ENCODE data around the gene PTPRN2.
"Not testable (repeated sequence)": the region's sequence is repeated elsewhere in the genome, so short reads cannot be mapped to it uniquely, and the experiment has no call there.

PTPRN2 gene

DNA sequence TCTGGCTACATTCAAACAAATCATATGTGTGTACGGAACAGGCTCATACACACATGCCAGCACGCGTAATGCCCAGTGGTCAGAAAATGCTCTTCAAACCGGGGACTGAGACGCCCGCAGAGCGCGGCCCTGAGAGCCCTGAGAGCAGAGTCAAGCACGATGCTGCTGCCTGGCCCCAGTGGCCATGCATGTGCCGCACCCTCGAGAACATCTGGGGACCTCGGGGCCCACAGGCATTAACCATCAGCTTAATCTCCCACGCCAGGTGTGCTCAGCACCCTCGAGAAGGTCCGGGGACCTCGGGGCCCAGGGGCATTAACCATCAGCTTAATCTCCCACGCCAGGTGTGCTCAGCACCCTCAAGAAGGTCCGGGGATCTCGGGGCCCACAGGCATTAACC is 163.1 kb downstream of the PTPRN2 start:
- no peak overlapping the region for H3K4me3 ChIP-seq (ENCODE audit: low read depth, low read length)

DNA sequence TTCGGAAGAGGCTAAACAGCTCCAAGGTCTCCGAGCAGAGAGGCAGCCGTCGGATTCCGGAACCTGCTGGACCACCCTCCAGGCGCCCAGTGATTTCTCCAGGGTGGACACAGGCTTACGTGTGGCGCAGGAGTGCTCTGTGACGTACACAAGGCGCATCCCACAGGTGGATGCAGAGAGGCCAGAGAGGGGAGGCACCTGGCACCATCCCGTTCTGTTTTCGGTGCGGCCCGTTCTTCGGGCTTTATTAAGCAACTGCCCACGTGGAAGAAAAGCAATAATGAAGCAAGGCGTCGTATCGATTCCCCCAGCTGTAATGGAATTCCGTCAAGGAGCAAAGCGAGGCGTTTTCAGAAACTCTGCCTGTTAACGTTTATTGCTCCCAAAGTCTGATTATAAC is 163.6 kb downstream of the PTPRN2 start:
- H3K4me3 ChIP-seq (ENCODE audit: low read depth, low read length) = no peak overlapping the region

DNA sequence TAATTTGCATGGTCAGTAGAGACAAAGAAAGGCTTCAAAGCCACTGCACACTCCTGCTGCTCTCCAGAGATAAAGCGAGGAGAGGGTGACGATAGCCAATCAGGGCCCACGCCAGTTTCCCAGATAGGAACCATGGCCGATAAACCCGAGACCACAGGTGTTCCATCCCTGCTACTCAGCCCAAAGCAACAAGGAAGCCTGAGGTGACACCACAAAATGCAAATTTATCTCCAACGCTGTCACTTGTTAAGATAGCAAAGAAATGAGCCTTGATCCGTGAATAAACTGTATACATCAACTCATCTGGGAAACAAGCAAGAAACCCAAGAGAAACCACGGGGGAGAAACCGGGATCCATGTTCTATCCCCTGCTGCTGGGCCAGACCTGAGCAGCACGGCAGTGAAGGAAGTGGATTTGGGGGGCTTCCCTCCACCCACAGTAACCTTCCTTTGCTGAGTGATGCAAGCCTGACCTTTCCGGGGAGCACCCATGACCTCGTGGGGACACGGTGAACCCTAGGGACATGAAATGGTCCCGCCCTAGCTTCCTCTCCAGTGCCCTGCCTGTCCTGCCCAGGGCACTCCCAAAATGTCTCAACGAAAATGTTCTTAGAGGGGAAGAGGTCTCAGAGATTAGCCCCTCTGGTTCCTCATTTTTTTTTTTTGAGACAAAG is 164.6 kb downstream of the PTPRN2 start:
- H3K4me3 ChIP-seq (ENCODE audit: low read depth, low read length) = no peak overlapping the region

DNA sequence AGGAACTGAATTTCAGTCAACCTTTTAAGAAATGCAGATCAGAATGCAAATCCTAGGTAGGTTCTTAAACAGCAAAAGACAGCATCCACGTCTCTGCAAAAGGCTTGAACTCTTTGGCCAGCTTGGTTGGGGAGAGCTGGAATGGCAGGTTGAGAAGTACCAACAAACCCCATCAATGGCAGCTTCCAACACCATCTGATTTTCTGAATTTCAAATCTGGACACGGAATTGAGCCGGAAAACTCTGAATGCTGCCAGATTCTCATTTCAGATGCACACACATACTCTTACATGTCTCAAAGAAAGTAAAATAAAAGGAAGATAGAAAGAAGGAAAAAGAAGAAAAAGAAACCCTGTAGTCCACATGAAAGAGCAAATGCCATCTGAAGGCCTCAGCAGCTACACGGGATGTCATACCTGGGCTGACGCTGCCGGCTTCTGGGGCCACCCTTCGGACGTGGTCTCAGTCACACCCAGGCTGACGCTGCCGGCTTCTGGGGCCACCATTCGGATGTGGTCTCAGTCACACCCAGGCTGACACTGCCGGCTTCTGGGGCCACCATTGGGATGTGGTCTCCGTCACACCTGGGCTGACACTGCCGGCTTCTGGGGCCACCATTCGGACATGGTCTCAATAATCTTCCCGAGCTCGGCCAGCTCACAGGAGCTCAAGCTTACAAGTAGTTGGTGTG is 165.3 kb downstream of the PTPRN2 start:
- no peak overlapping the region for H3K4me3 ChIP-seq (ENCODE audit: low read depth, low read length)

DNA sequence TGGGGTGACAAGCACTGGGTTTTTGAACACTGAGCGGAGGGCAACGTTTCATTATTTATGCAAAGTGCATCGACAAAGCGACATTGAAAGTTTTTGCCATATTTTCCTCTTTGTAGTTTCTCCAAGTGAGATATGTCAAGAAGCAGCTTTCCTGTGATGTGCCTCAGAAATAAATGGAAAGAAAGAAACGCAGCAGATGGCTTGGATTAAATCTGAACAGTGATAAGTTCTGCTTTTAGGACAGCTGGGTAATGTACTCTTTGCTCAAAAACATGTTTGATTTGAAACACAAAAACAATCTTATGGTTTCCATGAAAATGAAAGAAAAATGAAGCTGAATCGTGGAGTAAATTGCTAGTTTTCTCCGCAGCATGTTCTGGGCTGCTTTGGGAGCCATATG is 166.3 kb downstream of the PTPRN2 start:
- no peak overlapping the region for H3K4me3 ChIP-seq (ENCODE audit: low read depth, low read length)

DNA sequence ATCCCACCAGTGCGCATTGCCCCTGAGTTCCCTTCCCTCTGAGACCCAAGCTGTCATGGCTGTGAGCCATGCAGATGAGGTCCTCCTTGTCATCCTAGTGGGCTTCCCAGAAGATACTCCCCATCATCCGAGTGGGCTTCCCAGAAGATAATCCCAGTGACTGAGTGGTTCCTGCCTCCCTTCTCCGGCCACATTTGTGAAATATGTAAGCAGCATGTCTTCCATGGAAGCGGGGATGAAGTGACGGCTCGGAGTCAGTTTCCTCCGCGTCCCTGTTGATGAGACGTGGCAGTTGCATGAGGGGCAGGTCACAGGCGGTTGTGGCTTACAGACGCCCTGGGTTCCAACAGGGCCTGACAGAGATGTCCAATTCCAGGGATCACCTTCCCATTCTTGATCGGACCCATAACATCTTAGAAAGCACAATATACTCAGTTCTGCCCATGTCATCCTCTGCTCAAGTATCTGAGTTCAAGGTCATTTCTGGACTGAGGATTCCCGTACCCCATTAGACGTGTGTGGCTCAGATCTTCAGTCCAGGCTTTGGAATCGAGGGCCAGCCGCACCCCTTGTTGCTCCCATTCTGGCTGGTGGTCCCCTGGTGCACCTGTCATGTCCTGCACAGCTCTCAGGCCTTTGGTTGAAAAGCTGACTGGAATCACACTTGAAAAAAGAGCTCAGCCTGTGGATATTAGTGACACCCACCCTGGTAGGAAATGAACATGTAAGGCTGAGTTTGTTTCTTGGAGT is 166.9 kb downstream of the PTPRN2 start:
- no peak overlapping the region for H3K4me3 ChIP-seq (ENCODE audit: low read depth, low read length)

DNA sequence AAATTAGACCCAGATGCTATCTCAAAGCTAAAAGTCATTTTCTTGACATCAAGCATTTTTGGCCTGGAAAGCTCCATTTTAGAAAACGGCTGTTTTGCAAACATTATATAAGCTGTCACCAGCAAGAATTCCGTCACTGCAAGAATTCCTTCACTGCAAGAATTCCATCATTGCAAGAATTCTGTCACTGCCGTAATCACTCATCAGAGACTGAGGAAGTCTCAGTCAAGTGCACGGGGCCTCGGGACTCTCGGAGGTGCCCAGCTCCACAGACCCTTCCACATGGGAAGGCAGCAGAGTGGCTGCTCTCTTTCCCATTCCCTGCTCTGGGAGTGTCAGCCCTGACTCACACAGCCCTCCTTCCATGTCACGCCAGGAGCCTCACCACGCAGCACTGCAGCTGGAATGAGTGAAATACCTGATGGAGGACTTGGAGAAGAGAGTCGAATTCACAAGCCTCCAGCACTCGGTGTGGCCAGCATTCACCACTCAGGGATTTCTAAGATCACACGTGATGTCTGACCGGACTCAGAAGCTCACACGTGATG is 168.3 kb downstream of the PTPRN2 start:
- H3K4me3 ChIP-seq (ENCODE audit: low read depth, low read length) = no peak overlapping the region

DNA sequence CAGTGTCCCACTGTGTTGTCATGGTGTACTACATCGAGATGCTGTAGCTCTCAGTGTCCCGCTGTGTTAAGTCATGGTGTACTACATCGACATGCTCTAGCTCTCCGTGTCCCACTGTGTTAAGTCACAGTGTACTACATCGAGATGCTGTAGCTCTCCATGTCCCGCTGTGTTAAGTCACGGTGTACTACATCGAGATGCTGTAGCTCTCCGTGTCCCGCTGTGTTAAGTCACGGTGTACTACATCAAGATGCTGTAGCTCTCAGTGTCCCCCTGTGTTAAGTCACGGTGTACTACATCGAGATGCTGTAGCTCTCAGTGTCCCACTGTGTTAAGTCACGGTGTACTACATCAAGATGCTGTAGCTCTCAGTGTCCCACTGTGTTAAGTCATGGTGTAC is 169.2 kb downstream of the PTPRN2 start:
- H3K4me3 ChIP-seq (ENCODE audit: low read depth, low read length) = not testable (repeated sequence)

DNA sequence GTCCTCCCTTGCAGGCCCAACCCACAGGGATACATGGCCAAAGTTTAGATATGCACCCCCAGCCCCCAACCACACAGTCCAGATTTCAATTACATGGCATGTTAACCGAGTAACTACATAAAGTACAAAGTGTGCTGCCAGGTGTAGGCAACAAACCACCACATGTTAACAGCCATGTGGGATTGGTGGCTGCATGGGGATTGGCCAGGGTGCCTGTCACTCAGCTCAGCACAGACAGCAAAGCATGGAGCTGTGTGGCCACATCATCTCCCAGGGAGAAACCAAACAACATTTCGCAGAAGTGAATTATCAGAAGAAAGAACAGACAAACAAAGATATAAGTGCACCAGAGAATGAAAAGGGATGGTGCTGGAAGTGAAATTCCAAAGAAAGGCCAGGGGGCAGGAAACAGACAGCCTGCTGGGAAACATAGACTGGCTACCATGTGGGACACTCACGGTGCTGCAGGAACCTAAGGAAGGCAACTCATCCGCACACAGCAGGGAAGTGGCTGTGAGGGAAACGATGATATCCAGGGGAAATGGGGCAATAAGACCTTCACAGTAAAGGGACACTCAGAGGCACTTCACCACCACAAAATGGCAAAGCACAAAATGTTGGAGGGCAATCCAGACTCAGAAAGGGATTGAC is 171.2 kb downstream of the PTPRN2 start:
- H3K4me3 ChIP-seq (ENCODE audit: low read depth, low read length) = no peak overlapping the region

DNA sequence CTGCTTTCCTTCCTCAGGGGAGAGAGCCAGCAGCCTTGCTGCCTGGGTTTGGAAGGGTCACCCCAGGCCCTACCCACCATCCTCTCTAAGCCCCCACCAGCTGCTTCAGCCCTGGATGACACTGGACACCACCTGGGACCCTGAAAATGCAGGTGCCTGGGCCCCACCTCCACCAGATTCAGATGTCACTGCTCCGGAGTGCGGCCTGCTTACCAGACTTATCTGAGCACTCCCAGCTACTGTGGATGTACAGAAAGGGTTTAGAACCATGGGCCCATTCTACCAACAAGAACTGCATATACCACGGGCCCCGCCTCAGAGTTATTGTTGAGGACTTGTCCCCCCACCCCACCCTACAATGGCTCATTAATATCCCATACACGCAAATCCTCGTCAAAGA is 172.3 kb downstream of the PTPRN2 start:
- no peak overlapping the region for H3K4me3 ChIP-seq (ENCODE audit: low read depth, low read length)

DNA sequence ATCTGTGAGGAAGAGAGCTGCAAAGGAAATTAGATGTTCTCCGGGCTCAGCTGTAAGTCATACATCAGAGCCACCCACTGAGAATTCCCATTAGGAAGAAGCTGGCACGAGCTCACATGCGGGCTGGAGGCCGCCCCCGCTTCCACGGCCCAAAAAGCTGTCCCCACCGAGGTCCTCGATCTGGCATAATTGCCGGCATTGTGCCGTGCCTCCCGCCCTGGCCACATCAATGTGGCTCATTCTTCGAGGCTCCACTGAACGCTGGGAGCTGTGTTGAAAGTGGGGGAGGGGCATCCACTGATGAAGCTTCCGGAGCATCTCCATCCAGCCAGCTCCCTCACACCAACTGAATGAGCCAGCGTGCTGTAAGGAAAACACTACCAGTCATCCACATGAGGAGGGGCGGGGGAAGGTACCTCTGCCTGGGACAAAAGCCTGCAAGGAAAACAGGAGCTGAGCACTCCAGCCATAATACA is 173.1 kb downstream of the PTPRN2 start:
- no peak overlapping the region for H3K4me3 ChIP-seq (ENCODE audit: low read depth, low read length)

DNA sequence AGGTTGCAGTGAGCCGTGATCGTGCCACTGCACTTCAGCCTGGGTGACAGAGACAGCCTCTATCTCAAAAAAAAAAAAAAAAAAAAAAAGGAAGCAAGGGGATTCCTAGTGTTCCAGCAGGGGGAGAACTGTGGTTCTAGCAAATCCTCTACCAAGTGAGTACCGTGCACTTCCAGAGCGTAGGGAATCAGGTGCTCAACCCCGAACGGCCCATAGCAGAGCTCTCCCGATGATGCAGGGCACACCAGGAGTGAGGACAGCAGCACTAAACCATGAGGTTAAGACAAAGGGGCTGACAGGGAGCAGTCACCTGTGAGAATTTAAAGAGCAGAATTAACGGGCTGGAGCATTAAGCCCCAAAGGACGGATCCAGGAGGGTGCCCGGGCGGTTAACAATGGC is 173.6 kb downstream of the PTPRN2 start:
- H3K4me3 ChIP-seq (ENCODE audit: low read depth, low read length) = no peak overlapping the region

DNA sequence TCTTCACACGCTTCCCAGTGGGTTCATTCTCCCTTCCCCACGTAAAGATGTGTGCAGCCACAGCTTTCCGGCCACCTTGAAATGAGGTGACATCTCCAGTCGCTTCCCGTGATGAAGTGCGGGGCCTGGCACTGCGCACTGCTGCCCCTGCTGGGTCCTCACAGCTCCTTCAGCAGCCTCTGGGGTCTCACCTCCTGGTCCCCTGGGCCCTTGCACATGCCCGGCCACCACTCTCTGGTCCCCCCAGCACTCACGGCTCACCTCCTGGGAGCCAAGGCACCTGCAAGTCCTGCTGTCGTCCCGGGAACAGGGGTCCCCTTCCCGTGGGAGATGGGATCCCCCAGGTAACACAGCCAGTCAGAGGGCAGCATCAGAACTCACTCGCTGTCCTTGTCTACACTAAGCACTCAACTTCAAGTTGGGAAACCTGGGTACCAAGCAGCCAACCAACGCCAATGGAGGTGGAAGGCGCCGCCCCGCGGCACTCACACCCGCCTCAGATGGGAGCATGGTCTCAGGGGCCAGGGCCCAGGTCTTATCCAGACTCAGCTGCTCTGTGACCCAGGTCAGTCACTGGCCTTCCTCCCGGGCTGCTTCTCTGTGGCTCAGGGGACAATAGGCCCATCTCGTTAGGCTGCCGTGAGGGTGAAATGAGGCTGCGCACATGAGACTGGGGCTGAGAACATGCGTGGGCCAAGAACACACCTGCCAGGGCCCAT is 176.2 kb downstream of the PTPRN2 start:
- no peak overlapping the region for H3K4me3 ChIP-seq (ENCODE audit: low read depth, low read length)

DNA sequence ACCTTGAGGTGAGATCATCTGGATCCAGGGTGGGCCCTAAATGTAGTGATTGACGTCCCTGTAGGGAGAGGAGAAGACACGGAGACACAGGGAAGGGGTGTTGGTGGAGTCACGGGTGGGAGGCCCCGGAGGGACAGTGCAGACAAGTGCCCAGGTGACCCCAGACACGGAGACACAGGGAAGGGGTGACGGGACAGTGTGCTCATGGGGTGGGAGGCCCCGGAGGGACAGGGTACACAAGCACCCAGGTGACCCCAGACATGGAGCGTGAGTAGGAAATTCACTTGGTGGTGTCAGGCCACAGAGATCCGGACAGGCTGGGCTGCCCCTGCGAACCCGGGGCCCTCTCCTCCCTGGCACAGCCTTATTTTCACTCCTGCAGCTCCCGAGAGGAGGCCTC is 176.9 kb downstream of the PTPRN2 start:
- no peak overlapping the region for H3K4me3 ChIP-seq (ENCODE audit: low read depth, low read length)

DNA sequence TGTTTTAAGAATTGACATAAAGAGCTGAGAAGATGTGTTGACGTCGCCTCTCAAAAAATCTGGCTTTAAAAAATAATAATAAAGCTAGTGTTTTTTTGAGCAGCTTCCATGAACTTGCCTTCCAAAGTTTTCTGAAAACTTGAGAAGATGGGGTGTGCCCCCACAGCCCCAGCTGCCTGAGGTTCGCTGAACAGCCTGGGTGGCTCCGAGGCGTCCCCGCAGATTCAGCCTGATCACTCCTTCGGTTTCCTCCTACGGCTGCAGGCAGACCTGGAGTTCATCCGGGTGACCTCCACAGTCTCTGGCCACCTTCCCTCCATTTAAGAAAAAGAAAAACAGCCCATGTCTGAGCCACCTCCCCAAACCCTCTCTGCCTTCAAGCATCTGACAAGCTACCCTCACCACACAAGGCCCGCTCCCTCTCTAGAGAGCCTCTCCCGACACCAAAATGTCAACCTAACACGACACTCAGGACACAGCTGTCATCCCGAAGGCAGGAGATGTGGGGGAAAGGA is 177.8 kb downstream of the PTPRN2 start:
- no peak overlapping the region for H3K4me3 ChIP-seq (ENCODE audit: low read depth, low read length)

DNA sequence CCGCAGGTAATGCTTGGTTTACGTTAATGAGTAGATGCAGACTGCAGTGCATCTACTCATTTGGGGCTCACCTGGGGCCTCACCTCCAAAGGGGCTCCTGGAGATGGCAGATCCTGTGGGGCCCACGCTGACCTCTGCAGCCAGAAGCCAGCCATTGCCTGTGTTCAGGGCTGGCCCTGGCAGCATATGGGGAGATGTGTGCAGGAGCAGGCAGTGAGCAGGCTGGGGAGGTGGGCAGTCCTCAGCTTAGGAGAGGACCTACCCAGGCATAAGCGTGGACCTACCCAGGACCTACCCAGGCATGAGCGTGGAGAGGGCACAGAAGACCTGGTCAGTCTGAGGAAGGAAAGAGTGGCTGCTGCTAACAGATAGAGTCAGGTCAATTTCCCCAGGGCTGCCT is 178.5 kb downstream of the PTPRN2 start:
- H3K4me3 ChIP-seq (ENCODE audit: low read depth, low read length) = no peak overlapping the region

DNA sequence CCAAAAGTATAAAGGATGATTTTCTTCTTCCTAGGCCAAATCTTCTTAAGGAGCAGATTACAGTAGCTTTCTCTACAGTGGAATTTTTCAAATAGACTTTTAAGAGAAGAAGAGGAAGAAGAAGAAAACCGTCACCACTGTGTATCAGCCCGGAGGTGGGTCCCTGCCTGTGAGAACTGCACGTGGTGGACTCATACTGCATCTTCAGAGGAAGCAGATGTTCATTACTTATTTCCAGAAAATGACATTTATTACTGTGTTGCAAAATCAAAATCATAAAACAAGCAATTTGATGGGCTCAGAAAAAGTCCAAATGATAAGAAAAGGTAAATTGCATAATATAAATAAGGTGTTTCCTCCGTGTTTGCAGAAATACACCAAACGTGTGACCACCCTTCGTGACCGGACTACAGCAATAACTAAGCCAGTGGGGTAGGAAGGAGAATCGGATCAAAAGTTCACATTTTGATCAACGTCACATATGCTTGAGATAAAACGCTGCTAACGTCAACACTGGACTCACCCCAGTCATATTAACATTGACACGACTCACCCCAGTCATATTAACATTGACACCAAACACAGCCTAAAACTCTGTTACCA is 179.2 kb downstream of the PTPRN2 start:
- H3K4me3 ChIP-seq (ENCODE audit: low read depth, low read length) = no peak overlapping the region

DNA sequence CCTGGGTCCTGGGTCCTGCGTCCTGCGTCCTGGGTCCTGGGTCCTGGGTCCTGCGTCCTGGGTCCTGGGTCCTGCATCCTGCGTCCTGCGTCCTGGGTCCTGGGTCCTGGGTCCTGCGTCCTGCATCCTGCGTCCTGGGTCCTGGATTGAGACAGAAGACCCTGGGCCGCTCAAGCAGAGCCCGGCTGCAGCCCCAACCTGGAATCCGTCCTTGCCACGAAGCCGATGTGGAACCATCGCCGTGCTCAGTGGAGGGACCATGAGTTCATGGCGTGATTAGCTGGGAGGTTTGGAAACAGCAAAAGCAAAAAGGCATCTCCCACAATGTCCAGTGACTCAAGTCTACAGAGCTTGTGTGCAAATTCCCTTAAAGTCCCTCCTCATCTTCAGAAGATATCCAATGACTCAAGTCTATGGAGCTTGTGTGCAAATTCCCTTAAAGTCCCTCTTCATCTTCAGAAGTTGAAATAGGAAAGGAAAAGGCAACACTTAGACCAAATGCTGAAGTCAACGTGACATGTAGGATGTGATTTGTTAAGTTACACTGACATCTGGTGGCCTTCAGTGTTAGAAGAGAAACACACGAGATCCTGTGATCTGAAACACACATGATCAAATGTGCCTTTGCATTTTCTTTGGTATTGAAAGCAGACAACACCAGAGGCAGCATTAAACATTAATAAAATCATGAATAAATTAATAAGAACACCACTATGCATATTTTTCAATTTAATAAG is 179.9 kb downstream of the PTPRN2 start:
- no peak overlapping the region for H3K4me3 ChIP-seq (ENCODE audit: low read depth, low read length)

DNA sequence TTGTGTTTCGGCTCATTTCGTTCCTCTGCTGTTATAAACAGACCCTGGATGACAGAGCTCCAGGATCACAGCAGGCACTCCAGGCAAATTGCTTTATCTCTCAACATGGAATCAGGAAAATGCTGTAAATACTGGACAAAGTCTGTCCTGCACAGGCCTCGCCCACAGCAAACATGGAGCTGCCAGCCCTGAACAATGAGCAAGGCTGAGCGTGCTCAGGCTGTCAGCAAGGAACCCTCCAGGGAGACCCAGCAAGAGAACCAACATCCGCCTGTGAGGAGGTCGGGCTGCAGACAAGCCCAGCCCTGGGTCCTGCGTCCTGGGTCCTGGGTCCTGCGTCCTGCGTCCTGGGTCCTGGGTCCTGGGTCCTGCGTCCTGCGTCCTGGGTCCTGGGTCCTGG is 180.8 kb downstream of the PTPRN2 start:
- no peak overlapping the region for H3K4me3 ChIP-seq (ENCODE audit: low read depth, low read length)

All from iPS-11a (cell line).